Epithelial cell of proximal tubule (primary cell): ENCODE results near the gene RANBP10. TPM values are rescaled to one million over a fixed set of nuclear protein-coding genes. Genes with fewer than 3 reads are reported as not detected.

Experiments
- DNase-seq: peaks from one replicate; pipeline ENCODE4 v3.0.0-alpha.2; 2011; ENCODE audit warnings: low read depth
- H3K4me3 ChIP-seq: 2 replicates; pipeline ENCODE4 v1.5.1; 2011; ENCODE audit warnings: low read depth, mild to moderate bottlenecking, low read length
- CTCF ChIP-seq: conservative IDR thresholded peaks from 2 replicates; pipeline ENCODE4 v1.5.1; 2012; ENCODE audit warnings: low read depth, mild to moderate bottlenecking, low read length
- total RNA-seq: library from RNA; depleted of rRNA; stranded (reverse); fragments of >200 nt; gene quantifications from 2 replicates; pipeline ENCODE4 v1.2.3, GENCODE V29; 2015

The RANBP10 gene
- total RNA-seq, 1 donor from 2014 or later: 4.0 TPM

- H3K4me3 ChIP-seq: no peak overlapping the region
- no peak for TF ChIP-seq CTCF
- DNase-seq: no peak
Observed at GRCh38 chr16:67770346-67770991, 35.9 kb downstream of the RANBP10 start.

- TF ChIP-seq CTCF: no peak
- DNase-seq: no peak
- no peak overlapping the region for H3K4me3 ChIP-seq
Observed at GRCh38 chr16:67767953-67768352, 38.4 kb downstream of the RANBP10 start.

GRCh38 chr16:67766291-67766690, 40.1 kb downstream of the RANBP10 start:
- TF ChIP-seq CTCF: no peak
- no peak for DNase-seq
- no peak overlapping the region for H3K4me3 ChIP-seq

- no peak for DNase-seq
- no peak overlapping the region for H3K4me3 ChIP-seq
- TF ChIP-seq CTCF: no peak
Observed at GRCh38 chr16:67764158-67764667, 42.1 kb downstream of the RANBP10 start.

GRCh38 chr16:67763066-67763465, 43.3 kb downstream of the RANBP10 start:
- no peak for TF ChIP-seq CTCF
- no peak for DNase-seq
- H3K4me3 ChIP-seq: no peak overlapping the region

- no peak overlapping the region for H3K4me3 ChIP-seq
- DNase-seq: no peak
Observed at GRCh38 chr16:67762385-67762784, 44.0 kb downstream of the RANBP10 start.

More at GRCh38 chr16:67762385-67762784, 44.0 kb downstream of the RANBP10 start:
- TF ChIP-seq CTCF: no peak
